ENCODE results near the gene ADCY2.
A peak's percentile ranks its signal among the peaks of the same experiment; 100 is the strongest.

Gene ADCY2

DNA sequence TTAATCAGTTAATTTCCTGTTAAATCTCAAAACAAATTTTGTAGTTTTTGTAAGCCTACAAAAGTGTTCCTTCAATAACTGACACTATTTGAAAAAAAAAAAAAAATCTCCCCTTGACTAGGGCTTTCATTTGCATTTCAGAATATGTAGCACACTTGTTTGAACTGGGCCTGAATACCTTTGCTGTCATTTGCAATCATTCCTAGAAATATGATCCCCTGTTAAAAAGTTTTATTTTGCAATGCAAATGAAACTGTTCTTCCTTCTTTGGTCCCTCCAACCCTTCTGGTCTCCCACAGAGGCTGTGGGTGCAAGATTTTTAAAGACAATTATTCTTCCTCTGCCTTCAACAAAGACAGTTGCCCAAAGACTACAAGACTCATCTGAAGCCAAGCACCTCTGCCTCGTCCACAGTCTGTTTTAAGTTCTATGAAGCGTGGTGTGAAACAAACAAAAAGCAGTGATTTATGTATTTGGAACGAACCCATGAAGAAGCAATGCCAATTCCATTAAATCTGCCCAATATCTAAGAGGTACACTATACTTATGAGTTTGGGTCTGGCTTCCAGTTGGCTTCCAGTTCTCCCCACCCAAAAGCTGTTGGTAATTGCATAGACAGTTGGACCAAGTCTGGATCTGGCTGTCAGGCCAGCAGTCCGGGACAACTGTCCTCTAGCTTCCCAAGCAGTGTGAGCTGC is 388.9 kb downstream of the ADCY2 start:
- no peak for DNase-seq (ENCODE audit: low read depth)

DNA sequence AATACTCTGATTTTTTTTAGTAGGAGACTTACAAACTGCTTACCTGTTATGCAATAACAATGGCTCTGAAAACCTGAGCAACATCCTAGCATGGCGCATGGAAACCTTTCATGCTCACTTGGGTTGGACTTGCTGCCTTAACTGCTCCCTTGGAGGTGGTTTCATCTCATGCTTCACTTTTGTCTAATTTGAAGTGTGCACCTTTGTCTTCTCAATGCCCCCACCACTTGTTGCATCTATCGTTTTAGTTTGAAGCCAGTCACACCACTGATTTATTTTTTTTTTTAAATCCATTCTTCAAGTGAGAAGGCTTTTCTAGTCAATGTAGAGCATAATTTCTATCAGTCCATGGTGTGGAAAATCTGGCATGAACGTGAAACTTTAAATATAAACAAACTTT is 391.8 kb downstream of the ADCY2 start:
- no peak for DNase-seq (ENCODE audit: low read depth)

DNA sequence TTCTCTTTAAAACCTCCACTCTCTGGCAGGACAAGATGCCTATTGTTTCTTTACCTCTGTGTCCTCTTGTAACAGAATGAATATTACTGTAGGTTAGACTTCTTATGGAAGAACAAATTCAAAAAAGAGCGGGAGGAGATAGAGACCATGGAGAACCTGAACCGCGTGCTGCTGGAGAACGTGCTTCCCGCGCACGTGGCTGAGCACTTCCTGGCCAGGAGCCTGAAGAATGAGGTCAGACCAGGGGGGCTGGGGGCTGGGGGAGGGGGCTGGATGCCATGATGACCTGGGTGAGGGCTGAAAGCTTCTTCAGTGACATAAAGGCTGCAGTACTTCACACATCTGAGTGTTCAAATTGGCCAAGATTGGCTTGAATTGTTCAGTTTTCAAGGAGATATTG is 393.6 kb downstream of the ADCY2 start:
- no peak for DNase-seq (ENCODE audit: low read depth)

DNA sequence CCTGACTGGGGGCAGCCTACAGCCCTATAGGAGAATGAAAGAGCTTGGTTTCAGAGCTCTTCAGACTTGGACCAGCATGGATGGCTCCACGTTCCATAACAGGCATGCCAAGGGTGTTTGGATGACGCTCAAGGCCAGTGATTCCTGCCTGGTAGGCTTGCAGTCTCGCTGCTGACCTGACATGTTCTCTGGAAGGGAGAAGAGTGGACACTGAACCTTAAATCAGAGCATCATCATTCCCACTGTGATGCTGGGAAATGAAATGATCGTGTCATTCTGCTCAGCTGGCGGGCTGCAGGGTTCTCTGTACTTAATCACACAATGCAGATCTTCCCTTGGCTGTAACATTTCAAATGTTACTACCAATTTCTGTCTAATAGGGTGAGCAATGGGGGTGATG is 398.0 kb downstream of the ADCY2 start:
- DNase-seq (ENCODE audit: low read depth): no peak

DNA sequence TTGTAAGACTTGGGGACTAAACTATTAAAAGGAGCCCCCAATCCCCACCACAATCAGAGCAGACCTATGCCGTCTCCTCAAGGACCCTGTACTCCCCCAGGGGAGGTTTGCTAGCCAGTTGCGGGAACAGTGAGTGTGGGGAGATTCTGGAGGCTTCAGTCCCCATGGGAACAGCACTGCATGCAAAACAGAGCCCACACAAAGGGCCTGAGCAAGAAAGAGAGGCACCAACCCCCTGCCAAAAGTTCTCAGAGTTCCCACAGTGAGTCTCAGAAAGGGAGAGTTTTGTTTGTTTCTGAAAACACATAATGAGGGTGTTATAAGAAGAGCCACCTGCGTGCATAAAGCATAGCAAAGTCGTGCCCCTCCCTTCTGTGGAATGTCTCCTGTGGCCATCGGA is 398.4 kb downstream of the ADCY2 start:
- DNase-seq (ENCODE audit: low read depth): no peak

DNA sequence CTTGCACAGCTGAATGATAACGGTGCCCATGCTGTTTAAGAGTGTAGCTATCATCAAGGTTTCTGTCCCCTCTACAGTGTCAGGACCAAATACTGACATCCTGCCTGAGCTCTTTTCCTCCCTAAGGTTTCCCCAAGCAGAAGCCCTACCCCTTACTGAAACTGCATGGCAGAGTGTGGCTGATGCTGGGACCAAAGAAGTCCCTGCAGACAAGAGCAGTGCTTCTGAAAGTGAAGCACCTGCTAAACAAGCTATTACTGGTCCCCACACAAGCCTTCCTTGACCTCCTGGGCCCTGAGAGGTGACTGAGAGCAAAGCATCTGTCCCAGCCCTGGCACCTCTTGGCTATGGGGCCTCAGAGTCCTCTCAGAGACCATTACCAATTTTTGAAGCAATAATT is 398.9 kb downstream of the ADCY2 start:
- no peak for DNase-seq (ENCODE audit: low read depth)

DNA sequence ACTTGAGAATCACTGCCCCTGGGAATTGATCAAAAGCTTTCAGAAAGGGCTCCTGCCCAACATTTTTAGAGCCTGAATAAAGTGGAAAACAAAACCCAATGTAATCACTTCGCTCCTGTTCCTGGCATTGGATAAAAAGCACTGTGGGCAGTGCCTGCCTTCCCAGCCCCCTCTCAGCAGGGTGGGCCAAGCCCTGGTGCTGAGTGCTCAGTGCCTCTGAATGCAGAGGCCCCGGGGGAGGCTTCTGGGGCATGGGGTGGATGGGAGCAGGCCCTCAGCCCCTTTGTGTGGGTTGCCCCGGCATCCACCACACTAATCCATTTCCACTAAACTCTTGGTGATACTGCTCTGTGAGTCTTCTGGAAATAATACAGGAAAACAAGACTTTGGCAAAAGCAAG is 399.4 kb downstream of the ADCY2 start:
- no peak for DNase-seq (ENCODE audit: low read depth)

DNA sequence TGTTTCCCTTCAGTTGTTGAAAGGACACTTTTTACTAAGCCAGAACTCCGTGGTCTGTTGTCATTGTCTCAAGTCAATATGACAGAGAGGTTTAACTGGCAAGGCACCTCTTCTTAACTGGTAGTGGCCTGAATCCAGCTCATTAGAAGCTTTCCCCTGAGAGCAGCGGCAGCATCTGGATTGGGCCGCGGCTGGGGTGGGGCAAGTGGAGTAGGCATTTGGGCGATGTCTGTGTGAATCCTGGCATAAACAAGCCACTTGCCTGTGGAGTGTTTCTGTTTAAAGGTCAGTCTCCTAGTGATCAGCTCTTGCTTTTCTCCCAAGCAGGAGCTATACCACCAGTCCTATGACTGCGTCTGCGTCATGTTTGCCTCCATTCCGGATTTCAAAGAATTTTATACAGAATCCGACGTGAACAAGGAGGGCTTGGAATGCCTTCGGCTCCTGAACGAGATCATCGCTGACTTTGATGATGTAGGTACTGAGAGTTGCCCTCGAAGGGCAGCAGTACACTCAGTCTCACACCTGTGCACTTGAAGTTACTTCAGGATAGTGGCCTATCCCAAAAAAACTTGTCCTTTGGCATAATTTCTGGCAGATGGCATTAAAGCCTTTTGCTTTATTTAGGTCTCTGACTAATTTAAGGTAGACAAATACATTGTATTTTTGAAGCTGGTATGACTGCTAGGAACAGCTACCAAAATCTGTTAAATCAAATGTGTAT is 406.1 kb downstream of the ADCY2 start:
- no peak for DNase-seq (ENCODE audit: low read depth)

DNA sequence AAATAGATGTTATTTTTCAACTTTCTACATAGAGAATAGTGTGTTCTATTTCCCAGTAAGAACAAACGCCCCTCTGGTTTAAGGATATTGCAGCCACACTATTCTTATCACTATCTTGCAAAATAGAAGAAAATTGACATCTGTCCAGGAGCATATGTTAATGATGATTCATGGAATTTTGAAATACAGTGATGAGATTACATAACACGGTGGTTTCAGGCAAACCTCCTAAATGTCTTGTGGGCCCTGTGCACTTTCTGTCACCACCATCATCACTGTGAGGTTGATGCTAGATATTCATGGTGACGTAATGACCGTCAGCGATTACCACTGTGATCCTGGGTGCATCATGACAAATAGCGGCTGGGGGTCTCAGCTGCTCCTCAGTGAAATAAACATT is 406.9 kb downstream of the ADCY2 start:
- DNase-seq (ENCODE audit: low read depth): no peak

DNA sequence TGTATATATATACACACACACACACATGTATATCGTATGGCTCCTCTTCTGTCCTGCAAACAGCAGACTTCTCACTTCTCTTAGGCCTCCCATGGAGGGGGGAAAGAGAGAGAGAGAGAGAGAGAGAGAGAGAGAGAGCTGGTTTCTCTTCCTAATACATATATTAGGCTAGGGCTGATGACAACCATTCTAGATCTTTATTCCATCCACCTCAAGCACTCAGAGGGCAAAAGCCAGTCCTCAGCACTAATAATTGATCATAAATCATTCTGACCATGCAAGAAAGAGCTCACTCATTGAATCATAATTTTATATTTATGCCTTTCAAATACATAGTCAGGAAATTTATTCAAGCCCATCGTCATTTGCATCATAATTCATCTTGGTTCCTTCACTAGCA is 408.0 kb downstream of the ADCY2 start:
- DNase-seq (ENCODE audit: low read depth): no peak

DNA sequence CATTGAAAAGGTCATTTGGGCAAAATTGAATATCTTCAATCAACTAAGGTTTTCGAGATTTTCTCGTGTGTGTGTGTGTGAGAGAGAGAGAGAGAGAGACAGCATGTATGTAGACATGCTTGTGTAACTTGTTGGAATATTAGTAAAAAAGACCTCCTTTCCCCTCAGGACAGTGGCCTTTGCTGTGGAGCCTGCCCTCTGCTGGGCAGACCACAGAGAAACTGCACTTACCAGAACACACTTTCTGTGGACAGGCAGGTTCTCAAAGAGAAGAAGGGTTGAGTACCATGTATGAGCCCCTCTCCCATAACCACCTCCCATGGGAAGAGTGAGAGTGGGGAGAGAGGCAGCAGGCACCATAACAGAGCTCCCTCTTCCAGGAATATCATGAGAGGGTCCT is 409.4 kb downstream of the ADCY2 start:
- no peak for DNase-seq (ENCODE audit: low read depth)

DNA sequence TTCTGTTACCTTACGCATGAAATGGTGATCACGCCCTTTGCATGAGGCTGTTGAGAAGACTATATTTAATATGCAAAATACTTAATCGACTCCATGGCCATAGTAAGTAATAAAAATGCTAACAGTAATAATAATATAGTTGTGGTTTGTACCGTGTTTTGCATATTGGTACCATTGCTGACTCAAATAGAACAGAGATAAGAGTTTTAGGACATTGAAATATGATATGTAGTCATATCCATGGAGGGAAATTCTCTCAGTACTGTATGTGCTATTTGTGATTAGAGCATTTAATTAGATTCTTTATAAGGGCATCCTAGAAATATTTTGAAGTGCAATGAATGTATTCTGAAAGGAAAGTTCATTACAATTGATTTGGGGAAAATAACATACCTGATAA is 413.1 kb downstream of the ADCY2 start:
- no peak for DNase-seq (ENCODE audit: low read depth)

DNA sequence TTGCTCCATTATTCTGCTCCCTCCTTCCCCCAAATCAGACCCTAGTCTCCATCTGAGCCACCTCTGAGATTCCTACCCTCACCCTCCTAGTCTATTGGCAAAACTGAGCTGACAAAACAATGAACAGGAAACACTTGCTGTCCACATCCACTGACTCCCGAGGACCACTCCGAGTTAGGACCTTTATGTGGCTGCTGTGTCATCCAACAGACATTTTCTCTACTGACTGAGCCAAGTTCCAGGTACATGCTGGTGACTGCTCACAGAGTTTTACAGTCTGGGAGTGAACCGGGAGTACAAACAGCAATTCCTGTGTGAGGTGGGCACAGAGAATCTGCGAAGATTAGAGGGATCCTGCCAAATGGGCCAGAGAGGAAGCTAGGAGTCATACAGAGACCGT is 415.8 kb downstream of the ADCY2 start:
- no peak for DNase-seq (ENCODE audit: low read depth)

DNA sequence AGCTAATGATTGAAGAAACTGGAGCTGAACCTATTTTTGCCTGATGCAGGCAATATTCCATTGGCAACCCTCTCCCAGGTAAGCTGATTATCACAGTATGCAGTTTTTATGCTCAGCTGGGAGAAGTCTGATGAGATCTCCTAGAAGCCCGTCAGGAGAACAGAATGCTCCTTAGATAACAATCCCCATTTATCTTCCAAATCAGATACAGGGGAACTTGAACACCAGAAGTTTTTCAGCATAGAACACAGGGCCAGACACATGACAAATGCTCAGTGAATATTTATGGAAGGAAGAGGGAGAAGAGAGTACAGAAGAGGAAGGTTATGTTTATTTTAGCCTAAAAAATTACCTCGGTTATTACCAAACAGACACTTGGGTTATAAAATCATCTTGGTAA is 417.1 kb downstream of the ADCY2 start:
- DNase-seq (ENCODE audit: low read depth): no peak

DNA sequence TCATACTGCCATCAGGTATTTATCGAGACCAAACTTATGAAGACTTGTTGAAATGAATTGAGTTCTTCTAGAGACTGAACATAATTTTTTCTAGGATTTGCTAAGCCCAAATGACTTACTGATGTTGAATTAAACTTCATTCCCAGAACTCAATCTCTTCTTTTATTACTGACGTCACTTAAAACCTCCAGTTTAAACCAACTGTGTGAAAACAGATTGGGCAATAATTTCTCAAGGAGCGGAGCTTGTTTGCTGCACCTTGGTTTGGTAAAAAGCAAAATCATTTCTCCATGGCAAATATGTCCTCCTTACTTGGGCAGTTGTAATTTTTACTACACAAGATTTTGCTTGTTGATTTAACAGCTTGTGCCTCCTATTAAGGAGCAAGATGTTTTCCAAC is 417.6 kb downstream of the ADCY2 start:
- no peak for DNase-seq (ENCODE audit: low read depth)

DNA sequence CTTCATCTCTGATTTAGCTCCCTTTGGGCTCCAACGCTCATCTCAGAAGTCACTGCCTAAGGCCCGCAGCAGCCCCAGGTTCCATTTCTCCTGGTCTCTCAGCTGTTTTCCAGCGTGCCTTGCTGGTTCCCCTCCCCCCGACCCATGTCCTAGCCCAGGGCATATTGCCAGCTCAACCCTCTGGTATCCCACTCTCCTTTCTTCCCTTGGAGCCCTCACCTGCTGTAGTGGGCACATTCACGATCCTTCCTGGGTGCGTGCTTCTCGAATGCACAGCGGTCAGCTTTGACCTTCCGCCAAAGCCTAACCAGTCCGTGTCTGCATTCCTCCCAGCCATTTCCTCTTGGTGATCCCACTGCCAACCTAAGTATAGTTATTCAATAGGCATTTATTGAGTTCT is 418.9 kb downstream of the ADCY2 start:
- DNase-seq (ENCODE audit: low read depth): no peak

DNA sequence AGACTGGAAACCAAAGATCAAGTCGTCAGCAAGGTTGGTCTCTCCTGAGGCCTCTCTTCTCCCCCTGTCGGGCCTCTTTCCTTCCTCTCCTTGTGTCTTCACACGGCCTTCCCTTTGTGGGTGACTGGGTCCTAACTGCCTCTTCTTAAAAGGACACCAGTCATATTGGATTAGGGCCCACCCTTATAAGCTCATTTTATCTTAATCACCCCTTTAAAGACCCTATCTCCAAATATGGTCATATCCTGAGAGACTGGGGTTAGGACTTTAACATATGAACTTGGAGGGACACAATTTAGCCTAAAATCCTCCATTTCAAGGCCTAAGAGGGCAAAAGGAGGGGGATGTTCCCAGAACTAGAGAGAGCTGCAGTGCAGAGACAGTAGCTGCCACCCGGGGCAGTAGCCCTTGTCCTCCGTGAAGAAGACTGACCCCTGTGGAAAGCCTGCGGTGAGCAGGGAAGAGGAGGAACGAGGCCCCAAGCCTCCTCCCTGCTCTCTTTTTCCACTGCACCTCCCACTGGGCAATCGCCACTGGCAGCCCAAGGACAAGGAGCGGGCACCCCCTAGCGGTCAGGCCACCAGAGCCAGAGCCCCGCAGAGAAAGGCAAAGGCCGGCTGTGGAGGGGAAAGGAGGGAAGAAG is 420.1 kb downstream of the ADCY2 start:
- DNase-seq (ENCODE audit: low read depth): peak; percentile 17

DNA sequence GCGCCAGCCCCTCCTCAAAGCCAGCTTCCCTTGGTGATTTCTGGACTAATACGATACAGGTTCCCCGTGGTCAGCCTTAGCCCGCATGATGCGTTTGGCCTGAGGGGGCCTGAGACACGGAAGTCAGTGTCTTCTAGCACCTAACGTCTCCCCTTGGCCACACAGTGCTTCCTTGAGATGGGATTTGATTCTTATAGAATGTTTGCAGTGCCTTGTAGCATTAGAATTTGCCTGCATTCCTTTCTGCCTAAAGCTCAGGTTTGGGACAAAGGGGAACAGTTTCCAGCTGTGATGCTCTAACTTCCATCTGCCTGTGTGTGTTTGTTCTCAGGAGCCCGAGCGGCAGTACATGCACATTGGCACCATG is 420.6 kb downstream of the ADCY2 start:
- DNase-seq (ENCODE audit: low read depth): no peak

DNA sequence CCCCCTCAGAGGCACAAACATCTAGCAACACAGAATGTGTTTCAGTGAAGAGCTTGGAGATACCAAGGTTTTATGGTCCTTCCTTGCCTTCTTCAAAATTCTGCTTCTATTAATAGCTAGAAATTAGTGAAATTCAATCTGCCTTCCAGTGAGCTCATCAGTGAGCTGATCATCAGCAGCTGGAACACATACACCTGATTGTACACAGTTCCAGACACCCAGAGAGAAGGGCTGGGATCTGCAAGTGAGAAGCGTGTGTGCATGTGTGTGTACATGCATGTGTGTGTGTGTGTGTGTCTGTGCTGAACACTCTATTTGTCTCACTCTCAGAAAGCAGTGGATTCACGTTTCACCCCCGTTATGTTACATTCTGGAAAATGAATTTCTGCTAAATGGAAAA is 426.5 kb downstream of the ADCY2 start:
- DNase-seq (ENCODE audit: low read depth): no peak

DNA sequence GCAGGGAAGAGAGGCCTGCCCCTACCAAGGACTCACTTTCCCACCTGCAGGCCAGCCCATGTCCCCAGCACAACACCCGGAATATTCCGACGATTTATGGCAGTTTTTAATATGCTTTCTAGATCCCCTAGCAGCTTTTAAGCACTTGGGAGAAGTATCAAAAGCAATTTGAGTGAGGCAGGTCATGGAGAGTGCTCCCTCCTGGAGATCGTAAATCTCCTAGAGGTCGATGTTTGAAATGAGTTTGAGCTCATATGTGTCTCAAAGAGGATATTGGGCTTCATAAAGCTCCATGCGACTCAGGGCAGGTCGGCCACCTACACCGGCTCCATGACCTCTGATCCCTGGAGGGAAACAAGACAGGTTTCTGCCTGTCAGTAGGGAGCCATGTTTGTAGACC is 427.7 kb downstream of the ADCY2 start:
- no peak for DNase-seq (ENCODE audit: low read depth)

DNA sequence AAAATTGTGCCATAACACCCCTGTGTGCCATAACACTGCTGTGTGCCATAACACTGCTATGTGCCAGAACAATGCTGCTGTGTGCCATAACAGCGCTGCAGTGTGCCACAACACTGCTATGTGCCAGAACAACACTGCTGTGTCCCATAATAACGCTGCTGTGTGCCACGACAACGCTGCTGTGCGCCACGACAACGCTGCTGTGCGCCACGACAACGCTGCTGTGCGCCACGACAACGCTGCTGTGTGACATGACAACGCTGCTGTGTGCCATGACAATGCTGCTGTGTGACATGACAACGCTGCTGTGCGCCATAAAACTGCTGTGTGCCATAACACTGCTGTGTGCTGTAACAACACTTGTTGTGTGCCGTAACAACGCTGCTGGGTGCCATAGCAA is 429.1 kb downstream of the ADCY2 start:
- no peak for DNase-seq (ENCODE audit: low read depth)

DNA sequence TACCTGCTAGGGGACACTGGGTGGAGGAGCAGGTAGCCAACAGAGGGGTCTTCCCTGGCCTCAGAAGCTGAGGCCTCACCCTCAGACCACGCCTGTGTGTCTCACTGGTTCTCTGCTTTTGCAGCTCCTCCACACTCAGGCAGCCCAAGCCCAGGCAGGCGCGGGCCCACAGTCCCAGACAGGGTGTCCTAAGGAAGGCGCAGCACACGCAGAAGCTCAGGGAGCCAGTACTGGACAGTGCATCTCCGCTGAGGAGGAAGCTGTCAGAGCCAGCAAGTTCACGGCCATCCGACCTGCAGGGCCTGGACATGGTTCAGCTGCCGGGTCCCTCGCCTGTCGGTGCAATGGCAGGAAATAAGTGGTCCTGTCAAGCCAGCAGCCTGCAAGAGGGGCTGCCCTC is 429.7 kb downstream of the ADCY2 start:
- no peak for DNase-seq (ENCODE audit: low read depth)

DNA sequence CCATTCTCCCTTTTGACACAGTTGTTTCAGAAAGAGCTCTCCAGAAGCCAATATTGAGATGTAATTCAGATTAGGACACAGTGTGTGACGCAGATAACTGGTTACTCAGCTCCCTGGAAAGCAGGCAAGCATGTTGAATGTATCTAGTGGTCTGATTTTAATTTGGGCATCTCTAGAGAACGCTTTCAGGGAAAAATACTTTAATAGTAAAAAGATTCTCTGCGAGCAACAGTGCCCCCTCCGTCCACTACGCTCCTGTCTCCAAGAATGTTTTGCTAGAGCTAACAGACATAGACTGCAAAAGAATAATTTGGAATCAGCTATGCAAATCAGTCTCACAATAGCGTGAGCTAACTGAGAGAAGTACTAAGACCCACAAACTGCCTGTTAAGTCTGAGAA is 431.7 kb downstream of the ADCY2 start:
- no peak for DNase-seq (ENCODE audit: low read depth)

DNA sequence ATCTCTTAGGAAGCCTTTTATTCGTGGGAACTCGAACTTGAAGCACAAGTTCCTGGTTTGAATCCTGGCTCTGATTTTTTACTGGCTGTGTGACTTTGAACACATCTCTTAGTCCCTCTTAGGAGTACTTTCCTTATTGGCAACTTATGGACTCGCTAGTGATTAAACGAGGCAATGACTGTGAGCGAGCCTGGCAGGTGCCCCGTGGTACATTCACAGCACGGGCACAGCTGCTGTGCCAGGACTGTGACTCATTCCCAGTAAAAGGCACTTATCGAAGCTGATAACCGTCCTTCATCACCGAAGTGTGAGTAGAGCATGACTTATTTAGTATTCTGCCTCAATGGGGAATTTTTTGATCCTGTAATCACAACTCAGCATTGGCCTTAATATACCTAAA is 432.3 kb downstream of the ADCY2 start:
- no peak for DNase-seq (ENCODE audit: low read depth)
